Activated CD8-positive, alpha-beta T cell treated with anti-CD3 and anti-CD28 coated beads, Interleukin-2, amount 10 ng/mL, durations not matched to agents 7 days and 5 days (primary cell): Measurements from ENCODE around the gene GBA3. TPM values are rescaled to one million over a fixed set of nuclear protein-coding genes. Genes with fewer than 3 reads are reported as not detected.

ENCODE experiments used
- ATAC-seq: fragments of 150-1000 bp; cut with Tn5 transposase; one replicate; pipeline ENCODE4 v1.10.0; 2021; ENCODE audit warnings: moderate library complexity
- CTCF ChIA-PET: fragments of 350-600 bp; sonication (Branson Sonifier 250); formaldehyde crosslinking; loops from one replicate; lab custom pipeline; 2021; ENCODE audit warnings: antibody characterized with exemption; lab: Charles Lee
- POLR2A ChIA-PET: fragments of 350-600 bp; sonication (Branson Sonifier 250); formaldehyde crosslinking; loops from one replicate; lab custom pipeline; 2021; ENCODE audit warnings: antibody characterized with exemption; lab: Charles Lee
- DNase-seq: peaks from one replicate; pipeline ENCODE4 v3.0.0-alpha.2; 2020
- H3K27ac Mint-ChIP-seq: one replicate; pipeline ENCODE4 v1.8.0; 2021; ENCODE audit warnings: mild to moderate bottlenecking, mixed read lengths
- H3K27me3 Mint-ChIP-seq: one replicate; pipeline ENCODE4 v1.8.0; 2021; ENCODE audit warnings: low read depth, mixed read lengths
- H3K36me3 Mint-ChIP-seq: one replicate; pipeline ENCODE4 v1.8.0; 2021; ENCODE audit warnings: low read depth, mixed read lengths
- H3K4me1 Mint-ChIP-seq: one replicate; pipeline ENCODE4 v1.8.0; 2021; ENCODE audit warnings: low read depth, mixed read lengths
- H3K4me3 Mint-ChIP-seq: one replicate; pipeline ENCODE4 v1.8.0; 2021; ENCODE audit warnings: mild to moderate bottlenecking, mixed read lengths
- H3K9me3 Mint-ChIP-seq: one replicate; pipeline ENCODE4 v1.8.0; 2022; ENCODE audit warnings: mixed read lengths; ENCODE audit not compliant: insufficient read depth
- total RNA-seq, 2 experiments: library from RNA; stranded (reverse); gene quantifications; one replicate each; pipeline ENCODE4 v1.2.3, GENCODE V29; 2021

GBA3 gene
- total RNA-seq, 2 experiments from 2014 or later, result not detected

DNA sequence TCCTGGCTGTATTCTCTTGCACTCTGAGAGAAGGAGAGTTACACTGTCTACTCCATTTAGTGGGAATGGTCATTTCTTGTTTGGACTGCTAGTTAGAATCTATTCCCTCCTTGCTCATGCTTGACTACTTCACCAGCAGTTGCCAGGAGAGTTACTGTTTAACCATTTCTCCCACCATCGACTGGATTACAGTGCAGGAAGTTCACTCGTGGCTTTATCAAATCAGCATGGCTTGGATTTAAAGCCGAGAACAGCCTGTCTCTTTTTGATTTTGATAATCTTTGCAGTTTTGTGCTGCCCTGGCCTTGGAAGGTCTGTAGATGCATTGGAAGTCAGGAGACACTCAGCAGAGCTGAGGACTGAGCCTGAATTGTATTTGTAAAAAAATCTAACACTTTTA lies 3.2 kb downstream of the GBA3 start:
- Mint-ChIP-seq H3K27me3 (no peaks in the 10 kb centered on the region), H3K36me3 (no peaks in the 10 kb centered on the region), H3K9me3 (no peaks in the 10 kb centered on the region), H3K4me3 (no peak overlapping the region), H3K4me1 (no peaks in the 10 kb centered on the region), H3K27ac (no peak overlapping the region)
- ATAC-seq (no peak), DNase-seq (no peak)
- CTCF ChIA-PET, result no interaction called here
- POLR2A ChIA-PET, result no interaction called here

- H3K4me3 Mint-ChIP-seq, result no peak overlapping the region
- no peaks in the 10 kb centered on the region for H3K4me1 Mint-ChIP-seq
- ChIA-PET POLR2A (no interaction called here), CTCF (no interaction called here)
- H3K27me3 Mint-ChIP-seq, result peaks cover 3% of the 10 kb centered on the region
- DNase-seq (no peak), ATAC-seq (no peak)
- H3K27ac Mint-ChIP-seq, result no peak overlapping the region
- no peaks in the 10 kb centered on the region for H3K36me3 Mint-ChIP-seq
- H3K9me3 Mint-ChIP-seq, result no peaks in the 10 kb centered on the region
Measured at GRCh38 chr4:22703912-22704311, 11.2 kb downstream of the GBA3 start.

DNA sequence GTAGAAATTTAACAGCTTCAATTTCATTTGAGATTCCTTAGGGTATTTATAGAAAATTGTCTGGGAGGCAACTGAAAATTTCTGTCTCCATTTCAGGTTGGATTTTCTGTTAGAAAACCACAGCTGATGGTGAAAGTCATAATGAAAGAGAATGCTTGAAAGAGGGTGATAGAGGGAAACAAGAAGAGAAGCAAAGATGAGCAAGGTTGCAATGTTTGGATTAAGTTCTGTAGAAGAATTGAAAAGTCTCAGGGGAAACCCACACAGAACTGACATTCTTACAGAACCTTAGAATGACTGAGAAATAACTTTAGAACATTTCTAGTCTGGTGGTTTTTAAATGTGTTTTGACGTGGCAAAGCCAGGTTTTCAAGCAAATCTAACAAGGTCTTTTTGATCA lies 14.7 kb downstream of the GBA3 start:
- DNase-seq (no peak), ATAC-seq (no peak)
- H3K27me3 Mint-ChIP-seq, result peaks cover 5% of the 10 kb centered on the region
- H3K9me3 Mint-ChIP-seq, result no peaks in the 10 kb centered on the region
- no peak overlapping the region for H3K27ac Mint-ChIP-seq
- H3K4me3 Mint-ChIP-seq, result no peak overlapping the region
- H3K4me1 Mint-ChIP-seq, result no peaks in the 10 kb centered on the region
- ChIA-PET POLR2A (no interaction called here), CTCF (interaction anchor here (1.4 kb wide), 1 partner anchor 14 kb away, joined by 4 read pairs; no protein-coding TSS in a partner anchor)
- no peaks in the 10 kb centered on the region for H3K36me3 Mint-ChIP-seq

GRCh38 chr4:22708961-22709360 lies 16.2 kb downstream of the GBA3 start:
- H3K36me3 Mint-ChIP-seq, result no peaks in the 10 kb centered on the region
- ChIA-PET CTCF (no interaction called here), POLR2A (no interaction called here)
- DNase-seq, result no peak
- no peak overlapping the region for H3K27ac Mint-ChIP-seq
- H3K27me3 Mint-ChIP-seq, result peaks cover 5% of the 10 kb centered on the region
- H3K9me3 Mint-ChIP-seq, result no peaks in the 10 kb centered on the region
- no peaks in the 10 kb centered on the region for H3K4me1 Mint-ChIP-seq
- no peak for ATAC-seq
- no peak overlapping the region for H3K4me3 Mint-ChIP-seq

GRCh38 chr4:22712105-22712504 lies 19.4 kb downstream of the GBA3 start:
- H3K9me3 Mint-ChIP-seq, result no peaks in the 10 kb centered on the region

GRCh38 chr4:22712529-22712928 lies 19.8 kb downstream of the GBA3 start:
- ChIA-PET POLR2A (no interaction called here), CTCF (no interaction called here)
- ATAC-seq (no peak), DNase-seq (no peak)
- Mint-ChIP-seq H3K27me3 (peaks cover 2% of the 10 kb centered on the region), H3K27ac (no peak overlapping the region), H3K4me1 (no peaks in the 10 kb centered on the region), H3K9me3 (no peaks in the 10 kb centered on the region), H3K4me3 (no peak overlapping the region), H3K36me3 (no peaks in the 10 kb centered on the region)

More at GRCh38 chr4:22712105-22712504, 19.4 kb downstream of the GBA3 start:
- Mint-ChIP-seq H3K27me3 (peaks cover 2% of the 10 kb centered on the region), H3K4me3 (no peak overlapping the region), H3K4me1 (no peaks in the 10 kb centered on the region), H3K27ac (no peak overlapping the region), H3K36me3 (no peaks in the 10 kb centered on the region)
- ChIA-PET POLR2A (no interaction called here), CTCF (no interaction called here)
- DNase-seq (no peak), ATAC-seq (no peak)

- Mint-ChIP-seq H3K27ac (no peak overlapping the region), H3K27me3 (peaks cover 2% of the 10 kb centered on the region), H3K9me3 (no peaks in the 10 kb centered on the region), H3K36me3 (no peaks in the 10 kb centered on the region), H3K4me1 (no peaks in the 10 kb centered on the region), H3K4me3 (no peak overlapping the region)
- ATAC-seq (no peak), DNase-seq (no peak)
- CTCF ChIA-PET, result no interaction called here
- POLR2A ChIA-PET, result no interaction called here
Measured at GRCh38 chr4:22713841-22714240, 21.1 kb downstream of the GBA3 start.

- Mint-ChIP-seq H3K36me3 (no peaks in the 10 kb centered on the region), H3K27me3 (no peaks in the 10 kb centered on the region), H3K9me3 (no peaks in the 10 kb centered on the region), H3K4me1 (no peaks in the 10 kb centered on the region), H3K4me3 (no peak overlapping the region), H3K27ac (no peak overlapping the region)
- POLR2A ChIA-PET, result no interaction called here
- CTCF ChIA-PET, result no interaction called here
- ATAC-seq (no peak), DNase-seq (no peak)
Measured at GRCh38 chr4:22719218-22719617, 26.5 kb downstream of the GBA3 start.

DNA sequence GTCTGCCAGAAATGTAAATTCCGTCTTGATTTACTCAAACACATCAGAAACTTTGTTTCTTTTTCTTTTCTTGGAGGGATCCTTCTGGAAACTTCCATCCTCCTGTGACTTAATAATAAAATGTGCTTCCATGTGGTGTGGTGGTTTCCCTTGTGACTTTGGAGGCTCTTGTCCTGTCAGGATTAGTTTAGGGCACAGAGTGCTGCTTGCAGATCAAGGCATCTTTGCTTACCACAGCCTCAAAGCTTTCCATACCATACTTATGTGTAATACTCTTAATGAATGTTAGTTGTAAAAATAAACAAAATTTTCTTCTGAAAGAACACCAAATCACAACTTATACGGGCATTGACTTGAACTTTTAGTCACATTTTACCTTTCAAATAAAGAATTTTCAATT lies 27.4 kb downstream of the GBA3 start:
- Mint-ChIP-seq H3K27ac (no peak overlapping the region), H3K4me1 (no peaks in the 10 kb centered on the region), H3K4me3 (no peak overlapping the region), H3K9me3 (no peaks in the 10 kb centered on the region), H3K27me3 (peaks cover 3% of the 10 kb centered on the region), H3K36me3 (no peaks in the 10 kb centered on the region)
- CTCF ChIA-PET, result no interaction called here
- POLR2A ChIA-PET, result no interaction called here
- DNase-seq, result no peak
- ATAC-seq, result no peak

- Mint-ChIP-seq H3K27ac (no peak overlapping the region), H3K4me3 (no peak overlapping the region), H3K4me1 (no peaks in the 10 kb centered on the region), H3K36me3 (no peaks in the 10 kb centered on the region), H3K9me3 (no peaks in the 10 kb centered on the region), H3K27me3 (peaks cover 4% of the 10 kb centered on the region)
- ChIA-PET CTCF (no interaction called here), POLR2A (no interaction called here)
- ATAC-seq, result no peak
- no peak for DNase-seq
Measured at GRCh38 chr4:22721204-22721603, 28.5 kb downstream of the GBA3 start.

GRCh38 chr4:22730021-22730420 lies 37.3 kb downstream of the GBA3 start:
- DNase-seq (no peak), ATAC-seq (no peak)
- ChIA-PET POLR2A (no interaction called here), CTCF (no interaction called here)
- Mint-ChIP-seq H3K9me3 (no peaks in the 10 kb centered on the region), H3K4me1 (no peaks in the 10 kb centered on the region), H3K27me3 (peaks cover 1% of the 10 kb centered on the region), H3K36me3 (no peaks in the 10 kb centered on the region), H3K4me3 (no peak overlapping the region), H3K27ac (no peak overlapping the region)

DNA sequence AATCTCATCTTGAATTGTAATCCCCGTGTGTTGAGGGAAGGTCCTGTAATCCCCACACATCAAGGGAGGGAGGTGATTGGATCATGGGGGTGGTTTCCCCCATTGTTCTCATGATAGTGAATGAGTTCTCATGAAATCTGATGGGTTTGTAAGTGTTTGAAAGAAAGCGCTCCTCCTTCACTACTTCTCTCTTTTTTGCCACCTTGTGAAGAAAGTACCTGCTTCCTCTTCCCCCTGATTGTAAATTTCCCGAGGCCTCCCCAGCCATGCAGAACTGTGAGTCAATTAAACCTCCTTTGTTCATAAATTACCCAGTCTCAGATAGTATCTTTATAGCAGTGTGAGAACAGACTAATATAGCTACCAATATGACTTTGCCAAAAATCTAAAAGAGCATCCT lies 41.1 kb downstream of the GBA3 start:
- Mint-ChIP-seq H3K4me1 (no peaks in the 10 kb centered on the region), H3K4me3 (no peak overlapping the region), H3K27me3 (no peaks in the 10 kb centered on the region), H3K27ac (no peak overlapping the region), H3K9me3 (no peaks in the 10 kb centered on the region), H3K36me3 (no peaks in the 10 kb centered on the region)
- CTCF ChIA-PET, result no interaction called here
- ATAC-seq (no peak), DNase-seq (no peak)
- POLR2A ChIA-PET, result no interaction called here

DNA sequence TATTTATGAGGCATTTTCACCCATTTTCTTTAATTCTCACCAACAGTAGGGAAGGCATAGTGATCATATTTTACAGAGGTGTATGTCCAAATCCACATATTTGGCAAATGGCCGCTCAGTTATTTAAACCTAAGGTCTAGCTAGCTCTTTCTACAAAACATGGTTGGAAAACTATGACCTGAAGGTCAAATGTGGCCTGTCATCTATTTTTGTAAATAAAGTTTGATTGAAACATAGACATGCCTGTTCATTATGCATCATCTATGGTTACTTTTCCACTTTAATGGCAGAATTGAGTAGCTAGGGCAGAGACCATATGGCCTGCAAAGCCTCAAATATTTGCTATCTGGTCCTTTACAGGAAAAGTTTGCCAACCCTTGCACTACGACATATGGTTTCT lies 44.2 kb downstream of the GBA3 start:
- H3K4me1 Mint-ChIP-seq, result no peaks in the 10 kb centered on the region
- no peak for DNase-seq
- ChIA-PET CTCF (no interaction called here), POLR2A (no interaction called here)
- no peak overlapping the region for H3K4me3 Mint-ChIP-seq
- ATAC-seq, result no peak
- no peaks in the 10 kb centered on the region for H3K36me3 Mint-ChIP-seq
- no peaks in the 10 kb centered on the region for H3K27me3 Mint-ChIP-seq
- H3K9me3 Mint-ChIP-seq, result no peaks in the 10 kb centered on the region
- no peak overlapping the region for H3K27ac Mint-ChIP-seq
